ENCODE measurements around the gene NDUFAF8.

- no peak for TF ChIP-seq CTCF (IDR thresholded peaks at IDR 0.05)
- no peak for TF ChIP-seq ZFX (IDR thresholded peaks at IDR 0.05; ENCODE audit: borderline replicate concordance)
Observed at GRCh38 chr17:81271226-81271625, 32.1 kb downstream of the NDUFAF8 start.
